DOHH2 (cell line): ENCODE results near the gene CEACAM21.

Source experiments
- CTCF ChIP-seq: fragments of 200-600 bp; sonication (generic); IDR thresholded peaks from one replicate; pipeline ENCODE4 v1.5.1; 2014; ENCODE audit warnings: antibody characterized with exemption, mild to moderate bottlenecking, low read depth, low read length; ENCODE audit not compliant: poor library complexity, severe bottlenecking
- EZH2phosphoT487 ChIP-seq: fragments of 200-600 bp; sonication (generic); IDR thresholded peaks from 2 replicates; pipeline ENCODE4 v1.6.1; 2017; ENCODE audit warnings: borderline replicate concordance, mild to moderate bottlenecking, antibody characterized with exemption, low read length, moderate library complexity, mixed read lengths

GRCh38 chr19:41586064-41586463 lies 10.1 kb downstream of the CEACAM21 start:
- TF ChIP-seq CTCF, result no peak
- no peak for TF ChIP-seq EZH2phosphoT487
